Activated naive CD4-positive, alpha-beta T cell (primary cell): ENCODE measurements around the gene STARD8.
"Not testable (repeated sequence)": the region's sequence is repeated elsewhere in the genome, so short reads cannot be mapped to it uniquely, and the experiment has no call there.

Experiments
- DNase-seq, 4 experiments: peaks; one replicate each; lab custom pipeline; 2025; lab: John Stamatoyannopoulos, UW

STARD8 gene

GRCh38 chrX:68719181-68719903 lies 71.9 kb downstream of the STARD8 start:
- no peak for DNase-seq

GRCh38 chrX:68719904-68720614 lies 72.6 kb downstream of the STARD8 start:
- DNase-seq, result no peak

- DNase-seq, result no peak
These were observed 73.4 kb downstream of the STARD8 start for GRCh38 chrX:68720851-68721250.

- DNase-seq, result no peak
These were observed 74.1 kb downstream of the STARD8 start for GRCh38 chrX:68721546-68721945.

GRCh38 chrX:68721991-68722860 lies 74.8 kb downstream of the STARD8 start:
- no peak for DNase-seq

GRCh38 chrX:68723491-68724155 lies 76.2 kb downstream of the STARD8 start:
- DNase-seq, result no peak

GRCh38 chrX:68724531-68725020 lies 77.1 kb downstream of the STARD8 start:
- no peak for DNase-seq

GRCh38 chrX:68725756-68726365 lies 78.4 kb downstream of the STARD8 start:
- no peak for DNase-seq

GRCh38 chrX:68726366-68726765 lies 78.9 kb downstream of the STARD8 start:
- DNase-seq, result no peak

GRCh38 chrX:68727696-68728095 lies 80.2 kb downstream of the STARD8 start:
- DNase-seq, result no peak

- DNase-seq, result no peak
These were observed 80.7 kb downstream of the STARD8 start for GRCh38 chrX:68728186-68728585.

GRCh38 chrX:68731254-68731653 lies 83.8 kb downstream of the STARD8 start:
- DNase-seq, result no peak

GRCh38 chrX:68732906-68733493 lies 85.5 kb downstream of the STARD8 start:
- peak; percentile 0 to 62 (median 24) for DNase-seq

- DNase-seq, result no peak
These were observed 87.8 kb downstream of the STARD8 start for GRCh38 chrX:68735266-68735665.

- DNase-seq, result not testable (repeated sequence)
These were observed 94.4 kb downstream of the STARD8 start for GRCh38 chrX:68741864-68742263.

GRCh38 chrX:68743754-68744153 lies 96.3 kb downstream of the STARD8 start:
- DNase-seq, result no peak

GRCh38 chrX:68746988-68747387 lies 99.5 kb downstream of the STARD8 start:
- no peak for DNase-seq

- DNase-seq, result no peak
These were observed 100.6 kb downstream of the STARD8 start for GRCh38 chrX:68748030-68748429.

- no peak for DNase-seq
These were observed 102.0 kb downstream of the STARD8 start for GRCh38 chrX:68749426-68749825.

- DNase-seq, result no peak
These were observed 102.8 kb downstream of the STARD8 start for GRCh38 chrX:68750316-68750715.

GRCh38 chrX:68751372-68751771 lies 103.9 kb downstream of the STARD8 start:
- DNase-seq, result no peak
